Endothelial cell of umbilical vein (primary cell): ENCODE results near the gene NUDT3. TPM values are rescaled to one million over a fixed set of nuclear protein-coding genes. Genes with fewer than 3 reads are reported as not detected.

Experiments
- BruUV-seq: library from RNA; stranded (reverse); fragments of 400-500 nt; replicated peaks from 2 replicates; lab custom pipeline; 2021; lab: Mats Ljungman, UMichigan
- CTCF ChIA-PET: fragments of 300-600, 350-600 bp; sonication (Branson Sonifier 250); formaldehyde crosslinking; loops from one replicate; lab custom pipeline; 2021; ENCODE audit warnings: antibody characterized with exemption, inconsistent platforms; lab: Charles Lee
- POLR2A ChIA-PET: fragments of 300-600, 350-600 bp; sonication (Branson Sonifier 250); formaldehyde crosslinking; loops from one replicate; lab custom pipeline; 2021; ENCODE audit warnings: antibody characterized with exemption, inconsistent platforms; lab: Charles Lee
- DNase-seq: peaks from one replicate; pipeline ENCODE4 v3.0.0-alpha.2; 2011; ENCODE audit warnings: low read depth, low spot score
- FAIRE-seq: peaks from 2 replicates; lab custom pipeline; 2011; peaks lifted over from hg19 to GRCh38; lab: Jason Lieb, UNC
- H2AFZ ChIP-seq: 2 replicates; pipeline ENCODE4 v1.6.0; 2012; ENCODE audit warnings: low read depth, low read length, control low read depth, inconsistent platforms
- H3K27ac ChIP-seq: 2 replicates; pipeline ENCODE4 v1.5.1; 2011; ENCODE audit warnings: low read depth, mild to moderate bottlenecking, control low read depth, low read length, moderate library complexity; ENCODE audit not compliant: insufficient read depth
- H3K27me3 ChIP-seq, 2 experiments: 2 replicates each; pipeline versions ENCODE4 v1.6.0 to v1.6.1; 2011; ENCODE audit warnings: low read length in 2 of 2, mixed read lengths in 1 of 2; ENCODE audit not compliant: control insufficient read depth in 2 of 2, insufficient read depth in 2 of 2
- H3K36me3 ChIP-seq, 2 experiments: 2 replicates in 1 of 2; 3 replicates in 1 of 2; pipeline ENCODE4 v1.5.1; 2011; ENCODE audit warnings: low read length in 2 of 2, mild to moderate bottlenecking in 1 of 2, moderate library complexity in 1 of 2; ENCODE audit not compliant: control insufficient read depth in 2 of 2, insufficient read depth in 2 of 2; ENCODE audit errors: extremely low read depth in 1 of 2
- H3K4me1 ChIP-seq: 3 replicates; pipeline ENCODE4 v1.5.1; 2011; ENCODE audit warnings: mild to moderate bottlenecking, low read length; ENCODE audit not compliant: control insufficient read depth, insufficient read depth; ENCODE audit errors: extremely low read depth
- H3K4me2 ChIP-seq: 2 replicates; pipeline ENCODE4 v1.6.1; 2011; ENCODE audit warnings: low read length, control low read depth, mixed read lengths; ENCODE audit not compliant: insufficient read depth
- H3K4me3 ChIP-seq, 3 experiments: fragments of 200-600 bp in 1 of 3; sonication (generic), shearing (Covaris generic) in 1 of 3; replicated peaks in 1 of 3; 2 replicates each; pipeline ENCODE4 v1.5.1; 2011 to 2016; ENCODE audit warnings: control low read depth in 3 of 3, low read length in 3 of 3, mild to moderate bottlenecking in 2 of 3, inconsistent platforms in 1 of 3, low read depth in 1 of 3, moderate library complexity in 1 of 3; ENCODE audit not compliant: insufficient read depth in 1 of 3
- H3K79me2 ChIP-seq: 2 replicates; pipeline ENCODE4 v1.6.0; 2012; ENCODE audit warnings: low read length, inconsistent platforms; ENCODE audit not compliant: control insufficient read depth, insufficient read depth
- H3K9ac ChIP-seq: replicated peaks from 2 replicates; pipeline ENCODE3; 2011; ENCODE audit warnings: low read length, control low read depth; ENCODE audit not compliant: insufficient read depth; ENCODE audit errors: extremely low read depth
- H3K9me1 ChIP-seq: replicated peaks from 3 replicates; pipeline ENCODE4 v1.6.0; 2011; ENCODE audit warnings: mild to moderate bottlenecking, low read length; ENCODE audit not compliant: control insufficient read depth, insufficient read depth; ENCODE audit errors: extremely low read depth
- H3K9me3 ChIP-seq: replicated peaks from 2 replicates; pipeline ENCODE4 v1.5.1; 2012; ENCODE audit warnings: low read length, inconsistent platforms; ENCODE audit not compliant: control insufficient read depth, insufficient read depth
- H4K20me1 ChIP-seq: replicated peaks from 2 replicates; pipeline ENCODE3; 2011; ENCODE audit warnings: mild to moderate bottlenecking, low read length; ENCODE audit not compliant: control insufficient read depth, insufficient read depth; ENCODE audit errors: extremely low read depth
- CTCF ChIP-seq, 2 donors: IDR thresholded peaks; 1 replicate in 1 of 2; 2 replicates in 1 of 2; pipeline ENCODE4 v1.5.1; 2011; ENCODE audit warnings: low read length in 2 of 2, mild to moderate bottlenecking in 2 of 2, moderate library complexity in 2 of 2, control low read depth in 1 of 2, inconsistent platforms in 1 of 2, low read depth in 1 of 2; ENCODE audit not compliant: insufficient read depth in 1 of 2; ENCODE audit errors: extremely low read depth in 1 of 2
- EZH2 ChIP-seq: IDR thresholded peaks from 2 replicates; pipeline ENCODE4 v1.6.1; 2012; ENCODE audit warnings: borderline replicate concordance, low read depth, mild to moderate bottlenecking, moderate library complexity, low read length, inconsistent platforms; ENCODE audit not compliant: severe bottlenecking
- FOS ChIP-seq: IDR thresholded peaks from 2 replicates; pipeline ENCODE4 v1.6.1; 2011; ENCODE audit warnings: mild to moderate bottlenecking, low read length, moderate library complexity, borderline replicate concordance; ENCODE audit not compliant: insufficient read depth
- GATA2 ChIP-seq: IDR thresholded peaks from 2 replicates; pipeline ENCODE4 v1.7.0; 2011; ENCODE audit warnings: low read depth, mild to moderate bottlenecking, moderate library complexity, mixed read lengths, low read length; ENCODE audit not compliant: insufficient read length, insufficient read depth
- JUN ChIP-seq: IDR thresholded peaks from 2 replicates; pipeline ENCODE4 v1.6.1; 2011; ENCODE audit warnings: borderline replicate concordance, low read depth; ENCODE audit not compliant: insufficient read length, insufficient read depth
- MYC ChIP-seq: IDR thresholded peaks from one replicate; pipeline ENCODE4 v1.6.1; 2011; ENCODE audit warnings: mild to moderate bottlenecking, low read depth, low read length
- dilution Hi-C: fragments of 300-500 bp; cut with MboI; formaldehyde crosslinking; loops from one replicate; pipeline ENCODE4 v1.15.0; 2019; ENCODE audit warnings: low sequenced_read_pairs; ENCODE audit not compliant: extremely low pct_ligation_motif_present
- intact Hi-C: fragments of 100-400 bp; cut with micrococcal nuclease; formaldehyde crosslinking; loops from one replicate; pipeline ENCODE4 v1.10.0; 2022
- polyA plus RNA-seq, 4 experiments: library from polyadenylated mRNA; depleted of rRNA in 3 of 4; stranded (reverse) in 3 of 4; unstranded in 1 of 4; fragments of >200 nt; gene quantifications; 2 replicates each; pipeline versions ENCODE4 v1.2.1 to v1.2.3, GENCODE V29; 2011 to 2012; ENCODE audit warnings: missing spikeins in 1 of 4
- total RNA-seq: library from RNA; stranded (reverse); gene quantifications from 2 replicates; pipeline ENCODE4 v1.2.3, GENCODE V29; 2021

The NUDT3 gene
- total and polyA plus RNA-seq, 2 donors (not counting 3 experiments of a cell fraction or from before 2014, with no cell fraction given) = 11.9 to 30.9 TPM

- Histone ChIP-seq H3K9me1 (no peaks in the 10 kb centered on the region), H3K36me3 (peaks cover 8 to 11% of the 10 kb centered on the region in 2 experiments), H3K9ac (no peak overlapping the region), H2AFZ (no peak overlapping the region), H3K27me3 (no peaks in the 10 kb centered on the region), H3K9me3 (no peaks in the 10 kb centered on the region), H3K4me2 (no peak overlapping the region), H3K4me1 (no peaks in the 10 kb centered on the region), H3K27ac (no peak overlapping the region), H3K4me3 (no peak overlapping the region), H3K79me2 (no peaks in the 10 kb centered on the region), H4K20me1 (no peaks in the 10 kb centered on the region)
- no TSS peak for BruUV-seq
- ChIA-PET POLR2A (no interaction called here), CTCF (interaction anchor here (1.4 to 1.6 kb wide), 5 partner anchors 40 to 126 kb away, joined by 3 to 6 read pairs (median 5); partner anchors contain the start of gene SMIM29)
- TF ChIP-seq JUN (no peak), CTCF (IDR thresholded peaks at IDR 0.05; ENCODE audit: extremely low read depth in 1 of 2, insufficient read depth in 1 of 2, low read depth in 1 of 2, low read length in 2 of 2) (no peak), FOS (no peak), GATA2 (no peak), MYC (no peak), EZH2 (no peak)
- DNase-seq (no peak), FAIRE-seq (no peak)
- intact Hi-C loops (no loop called here), dilution Hi-C loops (no loop called here)
Observed at GRCh38 chr6:34289137-34289536, 103.3 kb downstream of the NUDT3 start.
